WTC11 (cell line): ENCODE data around the gene SON. TPM values are rescaled to one million over a fixed set of nuclear protein-coding genes. Genes with fewer than 3 reads are reported as not detected.
"Not testable (repeated sequence)": the region's sequence is repeated elsewhere in the genome, so short reads cannot be mapped to it uniquely, and the experiment has no call there.

Source experiments
- ATAC-seq: fragments of 200-7000 bp; cut with Tn5 transposase; 2 replicates; pipeline ENCODE4 v1.10.0; 2021; ENCODE audit warnings: mild to moderate bottlenecking, moderate library complexity
- CTCF ChIA-PET: fragments of 300-600 bp; sonication (Branson Sonifier 250); formaldehyde crosslinking; loops from one replicate; lab custom pipeline; 2021; ENCODE audit warnings: antibody characterized with exemption; lab: Charles Lee
- POLR2A ChIA-PET: fragments of 350-600 bp; sonication (Branson Sonifier 250); formaldehyde crosslinking; loops from one replicate; lab custom pipeline; 2021; ENCODE audit warnings: antibody characterized with exemption; lab: Charles Lee
- DNase-seq: peaks from one replicate; pipeline ENCODE4 v3.0.0; 2021; ENCODE audit warnings: low spot score
- H3K27ac Mint-ChIP-seq: 2 replicates; pipeline ENCODE4 v1.8.0; 2021; ENCODE audit warnings: mixed read lengths
- H3K27me3 Mint-ChIP-seq: 2 replicates; pipeline ENCODE4 v1.8.0; 2021; ENCODE audit warnings: low read depth, mild to moderate bottlenecking, moderate library complexity, mixed read lengths
- H3K36me3 Mint-ChIP-seq: 2 replicates; pipeline ENCODE4 v1.8.0; 2021; ENCODE audit warnings: mixed read lengths
- H3K4me1 Mint-ChIP-seq: 2 replicates; pipeline ENCODE4 v1.8.0; 2022; ENCODE audit warnings: mixed read lengths
- H3K4me3 Mint-ChIP-seq: 2 replicates; pipeline ENCODE4 v1.8.0; 2021; ENCODE audit warnings: mild to moderate bottlenecking, moderate library complexity, mixed read lengths
- H3K9me3 Mint-ChIP-seq: 2 replicates; pipeline ENCODE4 v1.8.0; 2021; ENCODE audit warnings: mixed read lengths
- MYBL2 ChIP-seq: sonication (generic); formaldehyde crosslinking; IDR thresholded peaks from 2 replicates; pipeline ENCODE4 v1.8.1; 2023; ENCODE audit warnings: mild to moderate bottlenecking, moderate library complexity, missing genetic modification reagents
- NFYB ChIP-seq: sonication (generic); formaldehyde crosslinking; conservative IDR thresholded peaks from 2 replicates; pipeline ENCODE4 v1.8.0; 2022; ENCODE audit warnings: low read depth, missing genetic modification reagents
- TP53 ChIP-seq: sonication (generic); formaldehyde crosslinking; IDR thresholded peaks from 2 replicates; pipeline ENCODE4 v1.8.1; 2023; ENCODE audit warnings: mild to moderate bottlenecking, missing genetic modification reagents
- ZNF263 ChIP-seq: sonication (generic); formaldehyde crosslinking; IDR thresholded peaks from 2 replicates; pipeline ENCODE4 v1.8.1; 2022; ENCODE audit warnings: low read depth, mild to moderate bottlenecking, moderate library complexity, missing genetic modification reagents
- total RNA-seq: library from RNA; stranded (reverse); gene quantifications from 3 replicates; pipeline ENCODE4 v1.2.3, GENCODE V29; 2021
- TF ChIP-seq, protein P1 (sequence below): sonication (generic); formaldehyde crosslinking; conservative IDR thresholded peaks from 2 replicates; pipeline ENCODE4 v1.8.1; 2023; ENCODE audit warnings: mild to moderate bottlenecking, low read depth, missing genetic modification reagents, moderate library complexity
- TF ChIP-seq, protein P2 (sequence below): fragments of 250-450 bp; sonication (Bioruptor Pico); conservative IDR thresholded peaks from 2 replicates; pipeline ENCODE4 v1.9.0; 2021; ENCODE audit warnings: mild to moderate bottlenecking
- TF ChIP-seq, protein P3 (sequence below): sonication (generic); formaldehyde crosslinking; IDR thresholded peaks from 2 replicates; pipeline ENCODE4 v1.8.0; 2023; ENCODE audit warnings: mild to moderate bottlenecking, missing genetic modification reagents
- TF ChIP-seq, protein P4 (sequence below): sonication (generic); formaldehyde crosslinking; IDR thresholded peaks from 2 replicates; pipeline ENCODE4 v1.8.1; 2023; ENCODE audit warnings: mild to moderate bottlenecking, missing genetic modification reagents
- TF ChIP-seq, protein P5 (sequence below): sonication (generic); formaldehyde crosslinking; IDR thresholded peaks from 2 replicates; pipeline ENCODE4 v1.8.0; 2022; ENCODE audit warnings: mild to moderate bottlenecking, missing genetic modification reagents
- TF ChIP-seq, protein P6 (sequence below): sonication (generic); formaldehyde crosslinking; IDR thresholded peaks from 2 replicates; pipeline ENCODE4 v1.8.1; 2022; ENCODE audit warnings: mild to moderate bottlenecking, moderate library complexity, missing genetic modification reagents

SON gene
- total RNA-seq, 1 experiment from 2014 or later, result 309 TPM

DNA sequence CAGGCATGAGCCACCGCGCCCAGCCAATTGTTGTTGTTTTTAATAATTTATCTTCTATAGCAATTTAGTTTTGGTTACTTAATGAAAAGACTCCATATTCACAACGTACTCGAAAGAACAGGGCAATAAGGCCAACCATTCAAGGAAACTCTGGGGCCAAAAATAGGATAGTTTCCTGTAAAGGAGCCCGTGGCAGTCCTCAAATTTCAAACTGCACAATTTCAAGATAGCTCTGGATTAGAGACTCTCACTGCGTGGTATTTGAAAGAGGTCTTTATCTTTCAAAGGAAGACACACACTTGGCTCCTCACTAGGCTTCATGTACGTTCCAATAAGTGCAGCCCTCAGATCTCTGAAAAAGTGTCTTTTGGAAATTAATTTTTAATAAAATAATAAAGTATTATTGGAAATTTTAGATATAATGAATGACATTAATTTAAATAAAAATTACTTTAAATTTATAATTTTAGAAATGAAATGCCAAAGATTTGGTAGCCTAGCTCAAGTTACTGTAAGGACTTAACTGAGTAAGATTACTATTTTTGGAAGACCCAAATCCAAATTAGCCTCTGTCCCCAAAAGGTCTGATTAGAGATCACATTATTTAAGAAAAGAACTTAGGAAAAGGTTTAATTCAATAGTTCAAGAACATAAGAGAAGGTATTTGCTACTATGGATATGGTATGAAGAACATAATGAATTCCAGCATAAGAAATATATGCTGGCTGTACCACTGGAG is 68.3 kb downstream of the SON start (continued):
- TF ChIP-seq, protein P1, sequence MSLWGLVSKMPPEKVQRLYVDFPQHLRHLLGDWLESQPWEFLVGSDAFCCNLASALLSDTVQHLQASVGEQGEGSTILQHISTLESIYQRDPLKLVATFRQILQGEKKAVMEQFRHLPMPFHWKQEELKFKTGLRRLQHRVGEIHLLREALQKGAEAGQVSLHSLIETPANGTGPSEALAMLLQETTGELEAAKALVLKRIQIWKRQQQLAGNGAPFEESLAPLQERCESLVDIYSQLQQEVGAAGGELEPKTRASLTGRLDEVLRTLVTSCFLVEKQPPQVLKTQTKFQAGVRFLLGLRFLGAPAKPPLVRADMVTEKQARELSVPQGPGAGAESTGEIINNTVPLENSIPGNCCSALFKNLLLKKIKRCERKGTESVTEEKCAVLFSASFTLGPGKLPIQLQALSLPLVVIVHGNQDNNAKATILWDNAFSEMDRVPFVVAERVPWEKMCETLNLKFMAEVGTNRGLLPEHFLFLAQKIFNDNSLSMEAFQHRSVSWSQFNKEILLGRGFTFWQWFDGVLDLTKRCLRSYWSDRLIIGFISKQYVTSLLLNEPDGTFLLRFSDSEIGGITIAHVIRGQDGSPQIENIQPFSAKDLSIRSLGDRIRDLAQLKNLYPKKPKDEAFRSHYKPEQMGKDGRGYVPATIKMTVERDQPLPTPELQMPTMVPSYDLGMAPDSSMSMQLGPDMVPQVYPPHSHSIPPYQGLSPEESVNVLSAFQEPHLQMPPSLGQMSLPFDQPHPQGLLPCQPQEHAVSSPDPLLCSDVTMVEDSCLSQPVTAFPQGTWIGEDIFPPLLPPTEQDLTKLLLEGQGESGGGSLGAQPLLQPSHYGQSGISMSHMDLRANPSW, result no peak
- no peak for TF ChIP-seq NFYB (CRISPR knock-in tag)
- no peak for TF ChIP-seq MYBL2 (CRISPR knock-in tag)
- TF ChIP-seq, protein P2, sequence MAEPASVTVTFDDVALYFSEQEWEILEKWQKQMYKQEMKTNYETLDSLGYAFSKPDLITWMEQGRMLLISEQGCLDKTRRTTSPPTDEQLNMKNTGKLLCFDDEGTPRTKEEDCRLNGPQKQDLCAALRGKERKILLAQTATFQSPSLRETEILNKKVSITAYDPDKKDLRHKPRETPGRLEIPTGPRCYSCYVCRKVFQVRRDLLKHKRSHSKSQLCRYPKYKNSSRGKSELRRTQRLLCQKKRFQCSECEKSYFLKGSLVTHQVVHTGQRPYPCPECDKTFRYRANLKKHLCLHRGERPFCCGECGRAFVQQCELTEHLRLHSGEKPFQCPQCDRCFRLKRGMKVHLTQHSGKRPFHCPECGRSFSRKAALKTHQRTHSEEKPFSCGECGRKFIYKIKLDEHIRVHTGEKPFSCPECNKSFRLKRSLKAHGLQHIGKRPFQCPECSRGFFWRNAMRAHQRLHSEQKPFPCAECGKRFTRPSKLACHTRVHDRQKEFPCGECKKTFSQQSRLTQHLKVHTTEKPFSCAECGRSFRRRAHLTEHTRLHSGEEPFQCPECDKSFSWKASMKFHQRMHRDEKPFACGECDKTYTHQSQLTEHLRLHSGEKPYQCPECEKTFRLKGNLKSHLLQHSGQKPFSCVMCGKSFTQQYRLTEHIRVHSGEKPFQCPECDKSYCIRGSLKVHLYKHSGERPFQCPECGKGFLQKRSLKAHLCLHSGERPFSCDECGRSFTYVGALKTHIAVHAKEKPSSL (CRISPR knock-in tag), result no peak
- TF ChIP-seq, protein P3, sequence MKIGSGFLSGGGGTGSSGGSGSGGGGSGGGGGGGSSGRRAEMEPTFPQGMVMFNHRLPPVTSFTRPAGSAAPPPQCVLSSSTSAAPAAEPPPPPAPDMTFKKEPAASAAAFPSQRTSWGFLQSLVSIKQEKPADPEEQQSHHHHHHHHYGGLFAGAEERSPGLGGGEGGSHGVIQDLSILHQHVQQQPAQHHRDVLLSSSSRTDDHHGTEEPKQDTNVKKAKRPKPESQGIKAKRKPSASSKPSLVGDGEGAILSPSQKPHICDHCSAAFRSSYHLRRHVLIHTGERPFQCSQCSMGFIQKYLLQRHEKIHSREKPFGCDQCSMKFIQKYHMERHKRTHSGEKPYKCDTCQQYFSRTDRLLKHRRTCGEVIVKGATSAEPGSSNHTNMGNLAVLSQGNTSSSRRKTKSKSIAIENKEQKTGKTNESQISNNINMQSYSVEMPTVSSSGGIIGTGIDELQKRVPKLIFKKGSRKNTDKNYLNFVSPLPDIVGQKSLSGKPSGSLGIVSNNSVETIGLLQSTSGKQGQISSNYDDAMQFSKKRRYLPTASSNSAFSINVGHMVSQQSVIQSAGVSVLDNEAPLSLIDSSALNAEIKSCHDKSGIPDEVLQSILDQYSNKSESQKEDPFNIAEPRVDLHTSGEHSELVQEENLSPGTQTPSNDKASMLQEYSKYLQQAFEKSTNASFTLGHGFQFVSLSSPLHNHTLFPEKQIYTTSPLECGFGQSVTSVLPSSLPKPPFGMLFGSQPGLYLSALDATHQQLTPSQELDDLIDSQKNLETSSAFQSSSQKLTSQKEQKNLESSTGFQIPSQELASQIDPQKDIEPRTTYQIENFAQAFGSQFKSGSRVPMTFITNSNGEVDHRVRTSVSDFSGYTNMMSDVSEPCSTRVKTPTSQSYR, result no peak
- TF ChIP-seq TP53 (CRISPR knock-in tag), result no peak
- TF ChIP-seq, protein P4, sequence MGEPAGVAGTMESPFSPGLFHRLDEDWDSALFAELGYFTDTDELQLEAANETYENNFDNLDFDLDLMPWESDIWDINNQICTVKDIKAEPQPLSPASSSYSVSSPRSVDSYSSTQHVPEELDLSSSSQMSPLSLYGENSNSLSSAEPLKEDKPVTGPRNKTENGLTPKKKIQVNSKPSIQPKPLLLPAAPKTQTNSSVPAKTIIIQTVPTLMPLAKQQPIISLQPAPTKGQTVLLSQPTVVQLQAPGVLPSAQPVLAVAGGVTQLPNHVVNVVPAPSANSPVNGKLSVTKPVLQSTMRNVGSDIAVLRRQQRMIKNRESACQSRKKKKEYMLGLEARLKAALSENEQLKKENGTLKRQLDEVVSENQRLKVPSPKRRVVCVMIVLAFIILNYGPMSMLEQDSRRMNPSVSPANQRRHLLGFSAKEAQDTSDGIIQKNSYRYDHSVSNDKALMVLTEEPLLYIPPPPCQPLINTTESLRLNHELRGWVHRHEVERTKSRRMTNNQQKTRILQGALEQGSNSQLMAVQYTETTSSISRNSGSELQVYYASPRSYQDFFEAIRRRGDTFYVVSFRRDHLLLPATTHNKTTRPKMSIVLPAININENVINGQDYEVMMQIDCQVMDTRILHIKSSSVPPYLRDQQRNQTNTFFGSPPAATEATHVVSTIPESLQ (CRISPR knock-in tag), result no peak
- TF ChIP-seq, protein P5, sequence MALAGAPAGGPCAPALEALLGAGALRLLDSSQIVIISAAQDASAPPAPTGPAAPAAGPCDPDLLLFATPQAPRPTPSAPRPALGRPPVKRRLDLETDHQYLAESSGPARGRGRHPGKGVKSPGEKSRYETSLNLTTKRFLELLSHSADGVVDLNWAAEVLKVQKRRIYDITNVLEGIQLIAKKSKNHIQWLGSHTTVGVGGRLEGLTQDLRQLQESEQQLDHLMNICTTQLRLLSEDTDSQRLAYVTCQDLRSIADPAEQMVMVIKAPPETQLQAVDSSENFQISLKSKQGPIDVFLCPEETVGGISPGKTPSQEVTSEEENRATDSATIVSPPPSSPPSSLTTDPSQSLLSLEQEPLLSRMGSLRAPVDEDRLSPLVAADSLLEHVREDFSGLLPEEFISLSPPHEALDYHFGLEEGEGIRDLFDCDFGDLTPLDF, result no peak
- TF ChIP-seq ZNF263 (CRISPR knock-in tag), result no peak
- TF ChIP-seq, protein P6, sequence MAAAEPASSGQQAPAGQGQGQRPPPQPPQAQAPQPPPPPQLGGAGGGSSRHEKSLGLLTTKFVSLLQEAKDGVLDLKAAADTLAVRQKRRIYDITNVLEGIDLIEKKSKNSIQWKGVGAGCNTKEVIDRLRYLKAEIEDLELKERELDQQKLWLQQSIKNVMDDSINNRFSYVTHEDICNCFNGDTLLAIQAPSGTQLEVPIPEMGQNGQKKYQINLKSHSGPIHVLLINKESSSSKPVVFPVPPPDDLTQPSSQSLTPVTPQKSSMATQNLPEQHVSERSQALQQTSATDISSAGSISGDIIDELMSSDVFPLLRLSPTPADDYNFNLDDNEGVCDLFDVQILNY (CRISPR knock-in tag), result no peak

DNA sequence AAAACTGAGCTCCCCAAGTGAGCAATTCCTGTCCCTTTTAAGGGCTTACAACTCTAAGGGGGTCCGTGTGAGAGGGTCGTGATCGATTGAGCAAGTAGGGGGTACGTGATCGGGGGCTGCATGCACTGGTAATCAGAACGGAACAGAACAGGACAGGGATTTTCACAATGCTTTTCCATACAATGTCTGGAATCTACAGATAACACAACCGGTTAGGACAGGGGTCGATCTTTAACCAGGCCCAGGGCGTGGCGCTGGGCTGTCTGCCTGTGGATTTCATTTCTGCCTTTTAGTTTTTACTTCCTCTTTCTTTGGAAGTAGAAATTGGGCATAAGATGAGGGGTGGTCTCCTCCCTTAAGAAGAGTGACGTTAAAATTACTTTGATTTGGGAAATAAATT is 74.7 kb downstream of the SON start:
- H3K4me3 Mint-ChIP-seq, ATAC-seq, H3K9me3 Mint-ChIP-seq, DNase-seq, H3K27me3 Mint-ChIP-seq, POLR2A ChIA-PET: not testable (repeated sequence)
- Mint-ChIP-seq H3K36me3 (peaks cover 35% of the 10 kb centered on the region), H3K4me1 (peaks cover 16% of the 10 kb centered on the region), H3K27ac (peak overlapping the region; percentile 81; the same call in 1 of the 2 replicates)
- CTCF ChIA-PET, result interaction anchor here (2.6 kb wide), 1 partner anchor 12 kb away, joined by 10 read pairs; no protein-coding TSS in a partner anchor
